Mesothelial cell of epicardium (in vitro differentiated cells): Measurements from ENCODE around the gene CLIC5. TPM values are rescaled to one million over a fixed set of nuclear protein-coding genes. Genes with fewer than 3 reads are reported as not detected.

Experiments
- DNase-seq, 2 experiments: peaks; one replicate each; pipeline ENCODE4 v3.0.0; 2021; ENCODE audit warnings: low spot score in 2 of 2; ENCODE audit not compliant: unreplicated experiment in 2 of 2
- H3K27ac Mint-ChIP-seq: 2 replicates; pipeline ENCODE4 v1.8.0; 2021; ENCODE audit warnings: mixed read lengths
- H3K27me3 Mint-ChIP-seq: 2 replicates; pipeline ENCODE4 v1.8.0; 2021; ENCODE audit warnings: low read depth, mixed read lengths
- H3K36me3 Mint-ChIP-seq: 2 replicates; pipeline ENCODE4 v1.8.0; 2021; ENCODE audit warnings: mixed read lengths
- H3K4me1 Mint-ChIP-seq: 2 replicates; pipeline ENCODE4 v1.8.0; 2021; ENCODE audit warnings: mixed read lengths
- H3K4me3 Mint-ChIP-seq: 2 replicates; pipeline ENCODE4 v1.8.0; 2021; ENCODE audit warnings: mild to moderate bottlenecking, moderate library complexity, mixed read lengths
- H3K9me3 Mint-ChIP-seq: 2 replicates; pipeline ENCODE4 v1.8.0; 2021; ENCODE audit warnings: mixed read lengths
- CTCF ChIP-seq: fragments of 200-600 bp; sonication (generic); IDR thresholded peaks from one replicate; pipeline ENCODE4 v1.5.0; 2021; ENCODE audit warnings: antibody characterized with exemption; ENCODE audit not compliant: unreplicated experiment
- total RNA-seq: library from RNA; stranded (reverse); gene quantifications from 3 replicates; pipeline ENCODE4 v1.2.1, GENCODE V29; 2021

CLIC5 gene
- total RNA-seq, 1 donor from 2014 or later, result 1.8 TPM

DNA sequence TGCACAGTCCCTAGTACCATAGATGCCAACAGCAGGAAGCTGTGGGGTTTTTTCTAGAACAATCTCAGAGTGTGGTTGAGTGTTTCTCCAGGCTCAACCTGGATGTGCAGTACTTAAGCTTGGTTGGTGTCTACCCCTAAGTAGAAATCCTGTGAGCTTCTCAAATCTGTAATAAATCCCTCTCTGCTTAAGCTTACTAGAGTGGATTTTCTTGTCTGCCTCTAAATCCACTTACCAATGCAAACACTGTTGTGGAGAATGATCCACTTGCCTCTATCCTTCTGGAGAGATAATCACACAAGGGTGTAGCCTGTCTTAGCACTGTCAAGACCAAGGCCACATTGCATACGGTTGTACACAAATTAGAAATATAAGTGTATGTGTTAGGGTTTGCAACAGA lies 43.3 kb upstream of the CLIC5 start:
- Mint-ChIP-seq H3K36me3 (no peaks in the 10 kb centered on the region), H3K4me1 (peaks cover 10% of the 10 kb centered on the region), H3K9me3 (peaks cover 27% of the 10 kb centered on the region), H3K4me3 (no peak overlapping the region), H3K27me3 (no peaks in the 10 kb centered on the region), H3K27ac (no peak overlapping the region)
- no peak for TF ChIP-seq CTCF
- DNase-seq, result no peak

GRCh38 chr6:46057792-46058191 lies 42.1 kb upstream of the CLIC5 start:
- Mint-ChIP-seq H3K4me1 (peaks cover 4% of the 10 kb centered on the region), H3K9me3 (peaks cover 17% of the 10 kb centered on the region), H3K27ac (no peak overlapping the region), H3K36me3 (no peaks in the 10 kb centered on the region), H3K27me3 (no peaks in the 10 kb centered on the region), H3K4me3 (no peak overlapping the region)
- DNase-seq, result no peak
- TF ChIP-seq CTCF, result no peak

GRCh38 chr6:46056906-46057529 lies 41.4 kb upstream of the CLIC5 start:
- TF ChIP-seq CTCF, result no peak
- Mint-ChIP-seq H3K9me3 (peaks cover 17% of the 10 kb centered on the region), H3K4me1 (peaks cover 3% of the 10 kb centered on the region), H3K27me3 (no peaks in the 10 kb centered on the region), H3K27ac (no peak overlapping the region), H3K4me3 (no peak overlapping the region), H3K36me3 (no peaks in the 10 kb centered on the region)
- DNase-seq, result no peak

DNA sequence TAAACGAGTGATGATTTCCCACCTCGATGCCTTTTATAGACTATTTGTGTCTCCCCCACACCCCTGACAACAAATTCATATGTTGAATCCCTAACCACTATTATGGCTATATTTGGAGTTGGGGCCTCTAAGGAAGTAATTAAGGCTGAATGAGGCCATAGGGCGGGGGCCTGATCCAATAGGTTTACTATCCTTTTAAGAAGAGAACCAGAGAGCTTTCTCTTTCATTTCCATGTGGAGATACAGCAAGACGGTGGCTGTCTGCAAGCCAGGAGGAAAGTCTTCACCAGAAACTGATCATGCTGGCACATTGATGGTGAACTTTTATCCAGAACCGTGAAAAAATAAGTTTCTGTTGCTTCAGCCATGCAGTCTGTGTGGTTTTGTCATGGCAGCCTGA lies 38.9 kb upstream of the CLIC5 start:
- Mint-ChIP-seq H3K27ac (no peak overlapping the region), H3K9me3 (peaks cover 17% of the 10 kb centered on the region), H3K27me3 (no peaks in the 10 kb centered on the region), H3K36me3 (no peaks in the 10 kb centered on the region), H3K4me3 (no peak overlapping the region), H3K4me1 (peaks cover 10% of the 10 kb centered on the region)
- no peak for TF ChIP-seq CTCF
- DNase-seq, result no peak

DNA sequence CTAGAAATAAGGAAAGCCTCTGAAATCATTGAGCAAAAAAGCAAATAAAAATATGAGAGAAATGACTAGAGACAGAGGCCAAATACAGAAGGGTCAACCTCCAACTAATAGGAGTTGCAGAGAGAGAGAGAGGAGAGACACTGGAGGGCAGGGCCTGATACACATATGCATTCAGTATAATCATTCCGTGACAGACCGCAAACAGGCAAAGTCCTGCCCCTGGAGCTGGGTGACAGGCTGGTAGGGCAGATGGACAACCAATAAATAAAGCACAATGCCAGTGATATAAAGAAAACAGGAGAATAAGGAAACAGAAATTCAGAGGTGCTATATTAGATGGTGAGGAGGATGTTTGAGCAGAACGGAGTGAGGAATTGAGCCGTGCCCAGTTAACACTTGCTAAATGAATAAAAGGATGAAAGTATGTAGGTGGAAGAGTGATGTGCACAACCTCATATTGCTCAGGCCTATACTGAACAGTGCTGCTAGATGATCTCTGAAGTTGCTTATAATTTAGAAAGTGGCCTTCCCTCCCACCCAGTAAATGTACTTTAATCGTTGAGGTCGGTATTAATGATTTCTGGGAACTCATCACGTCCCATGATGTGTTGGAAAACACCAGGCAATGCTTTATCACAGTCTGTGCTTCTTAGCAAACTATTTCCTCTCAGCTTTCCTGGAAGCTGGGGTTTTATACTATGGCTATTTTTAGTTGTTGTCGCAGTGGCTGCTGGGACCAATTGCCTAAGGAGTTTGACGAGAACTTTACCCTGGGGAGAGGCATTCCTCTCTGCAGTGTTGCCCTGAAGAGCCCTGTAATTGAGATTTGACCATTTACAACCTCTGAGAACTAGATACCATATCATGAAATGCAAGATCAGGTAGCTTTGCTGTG lies 37.6 kb upstream of the CLIC5 start:
- Mint-ChIP-seq H3K9me3 (peaks cover 17% of the 10 kb centered on the region), H3K27me3 (no peaks in the 10 kb centered on the region), H3K4me1 (peaks cover 15% of the 10 kb centered on the region), H3K4me3 (no peak overlapping the region), H3K27ac (no peak overlapping the region), H3K36me3 (no peaks in the 10 kb centered on the region)
- no peak for DNase-seq
- TF ChIP-seq CTCF, result no peak
